H1 (cell line): Measurements from ENCODE around the gene ZAR1L. TPM values are rescaled to one million over a fixed set of nuclear protein-coding genes. Genes with fewer than 3 reads are reported as not detected.

Experiments
- MAX ChIP-seq: IDR thresholded peaks from 2 replicates; pipeline ENCODE4 v1.6.1; 2012; ENCODE audit warnings: inconsistent platforms
- polyA plus RNA-seq, 7 experiments: library from polyadenylated mRNA; depleted of rRNA in 3 of 7; stranded (reverse) in 5 of 7; unstranded in 2 of 7; fragments of >200 nt in 5 of 7; fragments of 200-250 nt in 2 of 7; gene quantifications; 1 replicate in 5 of 7; 2 replicates in 1 of 7; 4 replicates in 1 of 7; pipeline versions ENCODE4 v1.2.1 to v1.2.3, GENCODE V29; 2011 to 2013; ENCODE audit warnings: missing spikeins in 2 of 7, mixed read lengths in 2 of 7
- total RNA-seq: library from RNA; stranded (reverse); fragmentation: NEBNext Ultra II Directional; extraction: Animal tissue kit (Norgen Biotek cat#: 25700); gene quantifications from 2 replicates; pipeline ENCODE4 v1.2.1, GENCODE V29; 2021

The ZAR1L gene
- total and polyA plus RNA-seq, 2 of the 8 experiments (the other 6 are each of a cell fraction or from before 2014, with no cell fraction given), result 0.19 to 0.30 TPM

GRCh38 chr13:32330441-32330840 is 15.3 kb upstream of the ZAR1L start (continued):
- TF ChIP-seq MAX, result no peak
